ENCODE results near the gene VAX1. TPM values are rescaled to one million over a fixed set of nuclear protein-coding genes. Genes with fewer than 3 reads are reported as not detected.

The VAX1 gene
- total and polyA plus RNA-seq, 2 donors (not counting 3 experiments of a cell fraction or from before 2014, with no cell fraction given) = not detected

- intact Hi-C loops (cut with micrococcal nuclease) (loop anchor here (2.0 to 5.0 kb wide), 2 partner anchors 29 to 188 kb away; no protein-coding TSS in a partner anchor), dilution Hi-C loops (cut with MboI; ENCODE audit: extremely low pct_ligation_motif_present, low sequenced_read_pairs) (no loop called here)
- POLR2A ChIA-PET = no interaction called here
- DNase-seq (ENCODE audit: low read depth, low spot score) (no peak), FAIRE-seq (no peak)
- Histone ChIP-seq H3K27ac (ENCODE audit: insufficient read depth, low read depth, low read length) (no peak overlapping the region), H2AFZ (ENCODE audit: low read depth, low read length) (no peak overlapping the region), H3K4me1 (ENCODE audit: control insufficient read depth, extremely low read depth, insufficient read depth, low read length) (peaks cover 10% of the 10 kb centered on the region), H3K4me3 (replicated peaks in 1 of 3; ENCODE audit: insufficient read depth in 1 of 3, low read depth in 1 of 3, low read length in 3 of 3) (no peak overlapping the region), H3K4me2 (ENCODE audit: insufficient read depth, low read length) (no peak overlapping the region), H3K9me3 (replicated peaks; ENCODE audit: control insufficient read depth, insufficient read depth, low read length) (no peaks in the 10 kb centered on the region), H3K9ac (replicated peaks; ENCODE audit: extremely low read depth, insufficient read depth, low read length) (no peak overlapping the region), H3K36me3 (ENCODE audit: control insufficient read depth in 2 of 2, extremely low read depth in 1 of 2, insufficient read depth in 2 of 2, low read length in 2 of 2) (no peaks in the 10 kb centered on the region), H4K20me1 (replicated peaks; ENCODE audit: control insufficient read depth, extremely low read depth, insufficient read depth, low read length) (no peaks in the 10 kb centered on the region), H3K27me3 (ENCODE audit: control insufficient read depth in 2 of 2, insufficient read depth in 2 of 2, low read length in 2 of 2) (peaks cover 75 to 95% of the 10 kb centered on the region in 2 experiments), H3K79me2 (ENCODE audit: control insufficient read depth, insufficient read depth, low read length) (no peaks in the 10 kb centered on the region), H3K9me1 (replicated peaks; ENCODE audit: control insufficient read depth, extremely low read depth, insufficient read depth, low read length) (no peaks in the 10 kb centered on the region)
- no TSS peak for BruUV-seq (replicated peaks)
- CTCF ChIA-PET = interaction anchor here (0.7 to 3.7 kb wide), 3 partner anchors 32 to 292 kb away, joined by 3 to 23 read pairs (median 10); no protein-coding TSS in a partner anchor
- TF ChIP-seq JUN (IDR thresholded peaks at IDR 0.05; ENCODE audit: borderline replicate concordance, insufficient read depth, insufficient read length, low read depth) = no peak
- TF ChIP-seq POLR2A (IDR thresholded peaks at IDR 0.05; ENCODE audit: low read depth, low read length) = no peak
- TF ChIP-seq FOS (IDR thresholded peaks at IDR 0.05; ENCODE audit: borderline replicate concordance, insufficient read depth, low read length) = no peak
- TF ChIP-seq MYC (IDR thresholded peaks at IDR 0.05; ENCODE audit: low read depth, low read length) = no peak
- TF ChIP-seq EZH2 (IDR thresholded peaks at IDR 0.05; ENCODE audit: borderline replicate concordance, low read depth, low read length, severe bottlenecking) = no peak
These were observed 2.5 kb downstream of the VAX1 start for GRCh38 chr10:117135480-117136140.

GRCh38 chr10:117135026-117135372 is 3.1 kb downstream of the VAX1 start:
- Histone ChIP-seq H3K4me3 (replicated peaks in 1 of 3; ENCODE audit: insufficient read depth in 1 of 3, low read depth in 1 of 3, low read length in 3 of 3) (no peak overlapping the region), H3K9me1 (replicated peaks; ENCODE audit: control insufficient read depth, extremely low read depth, insufficient read depth, low read length) (no peaks in the 10 kb centered on the region), H3K36me3 (ENCODE audit: control insufficient read depth in 2 of 2, extremely low read depth in 1 of 2, insufficient read depth in 2 of 2, low read length in 2 of 2) (no peaks in the 10 kb centered on the region), H3K9me3 (replicated peaks; ENCODE audit: control insufficient read depth, insufficient read depth, low read length) (no peaks in the 10 kb centered on the region), H3K4me2 (ENCODE audit: insufficient read depth, low read length) (no peak overlapping the region), H3K27ac (ENCODE audit: insufficient read depth, low read depth, low read length) (no peak overlapping the region), H2AFZ (ENCODE audit: low read depth, low read length) (no peak overlapping the region), H4K20me1 (replicated peaks; ENCODE audit: control insufficient read depth, extremely low read depth, insufficient read depth, low read length) (no peaks in the 10 kb centered on the region), H3K79me2 (ENCODE audit: control insufficient read depth, insufficient read depth, low read length) (no peaks in the 10 kb centered on the region), H3K4me1 (ENCODE audit: control insufficient read depth, extremely low read depth, insufficient read depth, low read length) (peaks cover 10% of the 10 kb centered on the region), H3K9ac (replicated peaks; ENCODE audit: extremely low read depth, insufficient read depth, low read length) (no peak overlapping the region), H3K27me3 (ENCODE audit: control insufficient read depth in 2 of 2, insufficient read depth in 2 of 2, low read length in 2 of 2) (peaks cover 75 to 95% of the 10 kb centered on the region in 2 experiments)
- intact Hi-C loops (cut with micrococcal nuclease) (loop anchor here (5.0 kb wide), 1 partner anchor 188 kb away; no protein-coding TSS in a partner anchor), dilution Hi-C loops (cut with MboI; ENCODE audit: extremely low pct_ligation_motif_present, low sequenced_read_pairs) (no loop called here)
- ChIA-PET CTCF (interaction anchor here (0.7 to 3.7 kb wide), 5 partner anchors 23 to 338 kb away, joined by 3 to 23 read pairs (median 3); no protein-coding TSS in a partner anchor), POLR2A (no interaction called here)
- TF ChIP-seq CTCF (IDR thresholded peaks at IDR 0.05; ENCODE audit: extremely low read depth in 1 of 2, insufficient read depth in 1 of 2, low read depth in 1 of 2, low read length in 2 of 2) (no peak), JUN (IDR thresholded peaks at IDR 0.05; ENCODE audit: borderline replicate concordance, insufficient read depth, insufficient read length, low read depth) (no peak), FOS (IDR thresholded peaks at IDR 0.05; ENCODE audit: borderline replicate concordance, insufficient read depth, low read length) (no peak), GATA2 (IDR thresholded peaks at IDR 0.05; ENCODE audit: insufficient read depth, insufficient read length, low read depth, low read length) (no peak), EZH2 (IDR thresholded peaks at IDR 0.05; ENCODE audit: borderline replicate concordance, low read depth, low read length, severe bottlenecking) (no peak), MYC (IDR thresholded peaks at IDR 0.05; ENCODE audit: low read depth, low read length) (no peak), MAX (IDR thresholded peaks at IDR 0.05; ENCODE audit: insufficient read depth, insufficient read length) (no peak), POLR2AphosphoS5 (IDR thresholded peaks at IDR 0.05; ENCODE audit: insufficient read depth, low read depth, low read length) (no peak), POLR2A (IDR thresholded peaks at IDR 0.05; ENCODE audit: low read depth, low read length) (no peak)
- FAIRE-seq = no peak
- BruUV-seq (replicated peaks) = no TSS peak
- DNase-seq (ENCODE audit: low read depth, low spot score) = no peak
